ENCODE data around the gene NPEPL1.

DNA sequence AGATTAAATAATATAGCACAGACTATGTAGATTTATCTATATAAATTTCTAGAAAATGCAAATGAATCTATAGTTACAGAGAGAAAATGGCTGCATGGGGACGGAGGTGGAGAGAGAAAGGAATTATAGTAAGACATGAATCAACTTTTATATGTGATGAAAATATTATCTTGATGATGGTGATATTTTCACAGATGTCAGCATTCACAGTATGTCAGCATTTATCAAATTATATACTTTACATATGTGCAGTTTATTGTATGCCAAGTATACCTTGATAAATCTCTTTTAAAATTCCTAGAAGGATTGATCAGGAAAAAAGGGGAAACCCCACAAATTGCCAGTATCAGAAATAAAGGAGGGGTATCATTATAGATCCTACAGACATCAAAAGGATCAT, 44.6 kb downstream of the NPEPL1 start:
- TF ChIP-seq CREB1 (IDR thresholded peaks at IDR 0.05; ENCODE audit: low read depth), result no peak
- TF ChIP-seq ZBTB7A (IDR thresholded peaks at IDR 0.05; ENCODE audit: low read depth), result no peak
- no peak for TF ChIP-seq TCF12 (IDR thresholded peaks at IDR 0.05; ENCODE audit: low read depth)
- no peak for TF ChIP-seq EGR1 (IDR thresholded peaks at IDR 0.05)
- TF ChIP-seq REST (IDR thresholded peaks at IDR 0.05; ENCODE audit: low read depth), result no peak
- no peak for TF ChIP-seq EP300 (IDR thresholded peaks at IDR 0.05; ENCODE audit: borderline replicate concordance)
- no peak for TF ChIP-seq MAX (IDR thresholded peaks at IDR 0.05)
- TF ChIP-seq YY1 (IDR thresholded peaks at IDR 0.05; ENCODE audit: low read depth), result no peak
- no peak for TF ChIP-seq TEAD4 (IDR thresholded peaks at IDR 0.05)
- TF ChIP-seq RAD21 (IDR thresholded peaks at IDR 0.05; ENCODE audit: low read depth), result no peak
- TF ChIP-seq, protein P1, sequence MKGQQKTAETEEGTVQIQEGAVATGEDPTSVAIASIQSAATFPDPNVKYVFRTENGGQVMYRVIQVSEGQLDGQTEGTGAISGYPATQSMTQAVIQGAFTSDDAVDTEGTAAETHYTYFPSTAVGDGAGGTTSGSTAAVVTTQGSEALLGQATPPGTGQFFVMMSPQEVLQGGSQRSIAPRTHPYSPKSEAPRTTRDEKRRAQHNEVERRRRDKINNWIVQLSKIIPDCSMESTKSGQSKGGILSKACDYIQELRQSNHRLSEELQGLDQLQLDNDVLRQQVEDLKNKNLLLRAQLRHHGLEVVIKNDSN (IDR thresholded peaks at IDR 0.05), result no peak
- no peak for TF ChIP-seq CEBPB (IDR thresholded peaks at IDR 0.05)
